NAMALWA (cell line): Measurements from ENCODE around the gene BCL2L11.

Source experiments
- DNase-seq: peaks from one replicate; pipeline ENCODE4 v3.0.0-alpha.2; 2015; ENCODE audit warnings: low spot score

BCL2L11 gene

DNA sequence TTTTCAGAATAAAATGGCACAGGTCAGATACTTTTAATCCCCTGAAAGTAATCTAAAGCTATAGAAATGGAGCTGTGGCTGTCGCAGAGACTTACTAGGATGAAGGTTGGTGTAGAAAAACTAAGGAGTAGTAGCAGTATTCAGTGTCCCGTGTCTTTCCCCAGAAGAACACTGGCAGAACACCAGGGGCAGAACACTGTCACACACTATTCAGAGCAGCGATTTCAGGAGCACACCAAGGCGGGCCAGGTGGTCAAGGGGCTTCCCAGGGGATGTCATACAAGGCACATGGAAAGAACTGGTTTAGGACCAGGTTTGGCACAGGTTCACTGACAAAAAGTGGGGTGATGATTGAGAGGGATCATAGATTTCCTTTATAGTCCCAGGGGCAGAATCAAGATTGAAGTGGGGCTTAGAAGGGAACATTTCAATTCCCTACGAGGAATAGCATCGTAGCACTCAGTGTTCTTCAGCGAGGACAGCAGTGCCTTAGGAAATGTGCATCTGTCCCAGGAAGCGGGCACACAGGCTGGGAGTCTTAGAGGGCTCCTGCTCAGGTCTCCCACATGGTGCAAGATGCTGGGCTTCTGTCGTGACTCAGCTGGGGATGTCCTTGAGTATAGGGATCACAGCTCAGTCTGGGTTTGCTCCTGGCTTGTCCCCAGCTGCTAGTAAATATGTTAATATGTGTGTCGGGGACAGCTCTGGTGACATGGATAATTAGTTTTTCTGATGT is 22.6 kb downstream of the BCL2L11 start:
- DNase-seq, result no peak

- no peak for DNase-seq
These were observed 23.1 kb downstream of the BCL2L11 start for GRCh38 chr2:111143843-111144198.

DNA sequence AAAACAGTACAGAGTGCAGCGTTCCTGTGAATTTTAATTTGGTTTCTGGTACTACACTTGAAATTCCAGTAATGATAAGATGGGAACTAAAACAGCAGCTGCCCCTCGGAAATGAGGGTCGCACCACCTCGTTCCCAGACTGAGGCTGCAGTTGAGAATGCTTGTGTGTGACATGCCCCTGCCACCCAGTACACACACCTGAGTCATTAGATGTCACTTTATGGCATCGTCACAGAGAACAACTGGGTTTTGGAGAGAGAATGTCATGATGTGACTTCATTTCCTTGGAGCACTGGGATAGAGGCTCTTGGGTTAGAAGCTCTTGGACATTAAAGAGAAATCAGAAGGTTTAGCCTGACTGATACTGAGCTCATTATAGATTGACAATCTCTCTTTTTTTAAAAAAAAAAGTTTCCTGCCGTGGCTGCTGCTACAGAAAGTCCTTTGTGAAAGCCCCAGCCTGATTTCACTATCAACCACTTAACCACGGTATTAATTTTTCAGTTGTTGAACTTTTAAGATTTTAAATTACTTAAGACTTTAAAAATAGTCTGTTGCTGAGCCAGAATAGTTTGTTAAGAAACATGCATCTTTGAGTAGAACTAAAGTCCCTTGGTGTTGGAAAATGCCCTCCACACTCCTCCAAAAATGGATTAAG is 24.5 kb downstream of the BCL2L11 start:
- no peak for DNase-seq

DNA sequence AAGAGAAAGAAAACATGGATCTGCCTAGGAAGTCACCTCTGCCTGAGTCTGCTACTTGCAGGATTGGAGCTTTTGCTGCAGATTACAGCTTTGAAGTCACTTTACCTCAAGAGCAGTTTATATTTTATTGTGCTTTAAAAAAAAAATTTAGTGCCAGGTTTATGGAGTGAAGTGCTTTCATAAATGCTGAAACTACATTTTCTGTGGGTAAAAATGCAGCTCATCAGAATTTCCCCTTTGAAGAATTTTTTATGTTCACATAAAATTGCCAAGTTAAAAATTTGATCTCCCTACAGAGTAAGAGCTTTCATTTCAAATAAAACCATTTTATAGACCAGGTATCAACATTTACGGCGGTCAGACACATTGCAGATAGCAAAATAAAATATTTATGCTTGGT is 25.2 kb downstream of the BCL2L11 start:
- DNase-seq, result no peak

- no peak for DNase-seq
These were observed 27.6 kb downstream of the BCL2L11 start for GRCh38 chr2:111148225-111148873.

- no peak for DNase-seq
These were observed 28.2 kb downstream of the BCL2L11 start for GRCh38 chr2:111148925-111149324.

DNA sequence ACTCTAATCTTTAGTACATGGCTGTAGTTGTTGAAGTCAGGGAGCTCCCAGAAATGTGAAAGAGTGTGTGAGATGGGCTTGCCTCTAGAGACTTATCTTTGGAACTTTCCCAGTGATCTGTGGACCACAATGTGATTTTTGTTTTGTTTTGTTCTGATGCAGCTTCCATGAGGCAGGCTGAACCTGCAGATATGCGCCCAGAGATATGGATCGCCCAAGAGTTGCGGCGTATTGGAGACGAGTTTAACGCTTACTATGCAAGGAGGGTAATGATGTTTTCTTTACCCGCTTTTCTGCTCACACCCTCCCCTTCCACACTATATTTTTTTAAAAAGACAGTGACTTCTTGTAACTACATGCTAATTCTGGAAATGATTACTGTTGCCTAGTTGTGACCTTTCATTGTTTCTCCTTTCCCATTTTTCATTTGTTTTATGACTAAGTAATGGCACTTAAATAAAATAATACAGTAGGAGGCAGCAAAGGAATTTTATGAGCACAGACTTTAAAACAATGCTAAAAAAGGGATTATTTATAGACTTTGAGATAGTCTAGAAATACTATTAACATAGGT is 29.3 kb downstream of the BCL2L11 start:
- DNase-seq, result no peak

DNA sequence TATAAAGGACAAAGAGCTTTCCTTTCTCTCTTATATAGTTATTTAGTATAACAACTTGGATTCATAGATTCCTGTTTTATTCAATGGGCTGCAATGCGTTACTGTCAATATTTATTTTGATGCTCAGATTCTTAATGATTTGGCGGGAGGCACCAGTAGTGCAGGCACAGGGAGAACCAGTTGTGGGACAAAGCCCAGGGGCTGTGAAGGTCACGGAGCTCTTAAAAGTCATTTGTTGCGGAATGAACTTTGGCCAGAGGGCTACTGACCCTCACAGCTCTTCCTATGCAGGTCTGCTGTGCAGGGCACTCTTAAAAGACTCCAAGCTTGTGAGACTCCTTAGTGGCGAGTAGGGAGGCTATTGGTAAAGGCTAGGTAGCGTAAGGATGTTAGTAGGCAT is 34.0 kb downstream of the BCL2L11 start:
- DNase-seq, result no peak

DNA sequence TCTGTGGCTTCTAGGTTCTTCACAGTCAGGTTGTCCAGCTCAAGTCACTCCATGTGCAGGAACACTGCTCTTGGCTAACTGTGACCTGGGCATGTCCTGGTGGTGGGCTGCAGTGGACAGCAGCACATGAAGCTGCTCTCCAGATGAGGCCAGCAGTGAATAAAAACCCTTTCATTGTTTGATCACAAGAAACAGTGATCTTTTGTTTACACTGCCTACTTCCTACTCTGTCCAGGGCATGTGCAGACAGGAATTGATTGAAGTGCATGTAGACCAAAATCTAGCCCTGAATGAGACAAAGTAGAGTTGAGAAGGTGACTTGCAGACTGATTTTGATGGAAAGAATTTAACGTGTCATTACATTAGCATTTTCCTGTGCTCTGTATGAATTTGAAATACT is 34.9 kb downstream of the BCL2L11 start:
- no peak for DNase-seq

- DNase-seq, result no peak
These were observed 35.8 kb downstream of the BCL2L11 start for GRCh38 chr2:111156529-111156928.

GRCh38 chr2:111157071-111157661 is 36.5 kb downstream of the BCL2L11 start:
- peak; percentile 76 for DNase-seq

GRCh38 chr2:111157798-111158197 is 37.1 kb downstream of the BCL2L11 start:
- DNase-seq, result peak; percentile 89

- DNase-seq, result no peak
These were observed 38.9 kb downstream of the BCL2L11 start for GRCh38 chr2:111159641-111160040.

- DNase-seq, result no peak
These were observed 40.0 kb downstream of the BCL2L11 start for GRCh38 chr2:111160758-111161157.

- no peak for DNase-seq
These were observed 41.3 kb downstream of the BCL2L11 start for GRCh38 chr2:111161971-111162370.

- no peak for DNase-seq
These were observed 42.1 kb downstream of the BCL2L11 start for GRCh38 chr2:111162718-111163331.

DNA sequence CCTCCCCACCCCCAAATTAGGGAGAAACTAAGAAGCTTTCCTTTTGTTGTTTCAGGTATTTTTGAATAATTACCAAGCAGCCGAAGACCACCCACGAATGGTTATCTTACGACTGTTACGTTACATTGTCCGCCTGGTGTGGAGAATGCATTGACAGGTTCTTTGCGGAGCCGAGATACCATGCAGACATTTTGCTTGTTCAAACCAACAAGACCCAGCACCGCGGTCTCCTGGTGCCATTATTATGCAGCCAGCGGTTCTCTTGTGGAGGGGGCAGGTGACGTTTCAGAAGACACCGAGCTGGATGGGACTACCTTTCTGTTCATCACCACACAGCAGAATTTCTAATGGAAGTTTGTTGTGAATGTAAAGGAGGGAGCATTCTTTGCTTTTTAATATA is 43.4 kb downstream of the BCL2L11 start:
- DNase-seq, result no peak

GRCh38 chr2:111165084-111165483 is 44.4 kb downstream of the BCL2L11 start:
- DNase-seq, result no peak

GRCh38 chr2:111166115-111166514 is 45.4 kb downstream of the BCL2L11 start:
- no peak for DNase-seq

DNA sequence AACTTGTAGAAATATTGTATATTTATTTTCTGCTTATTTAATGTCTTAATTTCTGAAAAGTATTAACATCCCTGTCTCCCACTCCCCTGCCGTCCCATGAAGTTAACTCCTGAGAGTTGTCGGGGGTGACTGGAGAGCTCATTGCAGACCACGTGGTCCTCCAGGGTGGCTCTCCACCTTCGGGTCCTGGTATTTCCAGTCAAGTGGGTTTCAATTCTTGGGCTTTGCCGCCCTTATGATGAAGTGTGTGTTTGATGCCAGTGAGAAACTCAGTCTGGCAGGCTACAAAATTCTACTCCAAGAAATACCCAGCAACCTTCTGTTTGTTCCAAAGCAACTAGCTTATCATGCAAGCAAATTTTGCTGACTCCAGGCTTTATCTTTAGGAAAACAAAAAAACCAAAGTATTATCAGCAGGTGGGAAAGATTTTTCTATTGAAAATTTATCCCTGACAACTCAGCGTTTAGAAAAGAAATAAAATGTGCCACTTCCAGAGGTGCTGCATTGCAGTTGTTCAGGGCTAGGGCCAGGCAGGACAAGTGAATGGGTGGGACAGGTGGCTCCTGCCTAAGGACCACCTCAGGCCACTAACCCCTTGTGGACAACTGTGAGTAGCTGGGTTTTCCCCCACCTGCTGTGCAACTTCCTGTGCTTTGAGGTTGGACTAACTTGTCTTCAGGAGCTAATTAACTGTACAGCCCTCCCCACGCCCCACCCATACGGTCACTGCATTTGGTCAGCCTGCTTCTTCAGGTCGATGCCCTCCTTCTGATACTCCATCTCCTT is 46.6 kb downstream of the BCL2L11 start:
- no peak for DNase-seq

- no peak for DNase-seq
These were observed 47.1 kb downstream of the BCL2L11 start for GRCh38 chr2:111167863-111168162.
